Progenitor cell of endocrine pancreas (in vitro differentiated cells): Measurements from ENCODE around the gene MGRN1. TPM values are rescaled to one million over a fixed set of nuclear protein-coding genes. Genes with fewer than 3 reads are reported as not detected.

Experiments
- microRNA-seq: library from miRNA; unstranded; fragments of <30 nt; microRNA quantifications from one replicate; pipeline ENCODE4 v1.1.0, GENCODE V29; 2020; ENCODE audit warnings: borderline number of aligned reads; ENCODE audit not compliant: unreplicated experiment
- total RNA-seq: library from RNA; stranded (reverse); gene quantifications from 2 replicates; pipeline ENCODE4 v1.2.1, GENCODE V29; 2021

Gene MGRN1
- total RNA-seq, 1 donor from 2014 or later = 104 TPM

Small RNA genes within 50 kb of the gene (microRNA-seq; reads per million reads assigned to microRNA genes)
- not detected for gene MIR6769A

Other genes starting within 250 kb of the MGRN1 start
- gene CORO7, start 208.2 kb upstream of the MGRN1 start, total RNA-seq = 25.7 and 35.2 TPM in 2 replicates
- gene DNAJA3, start 199.0 kb upstream of the MGRN1 start, total RNA-seq = 38.8 and 42.3 TPM in 2 replicates
- 47.1 and 48.7 TPM in 2 replicates for gene NMRAL1, start 150.2 kb upstream of the MGRN1 start, total RNA-seq
- 28.5 and 30.1 TPM in 2 replicates for gene HMOX2, start 148.4 kb upstream of the MGRN1 start, total RNA-seq
- gene CDIP1, start 86.1 kb upstream of the MGRN1 start, total RNA-seq = 30.2 and 31.8 TPM in 2 replicates
- 1.2 and 1.7 TPM in 2 replicates for gene C16orf96, start 68.5 kb upstream of the MGRN1 start, total RNA-seq
- gene UBALD1, start 9.9 kb upstream of the MGRN1 start, total RNA-seq = 39.0 and 39.4 TPM in 2 replicates
- gene NUDT16L1, start 68.7 kb downstream of the MGRN1 start, total RNA-seq = 39.4 and 41.8 TPM in 2 replicates
- gene ANKS3, start 109.4 kb downstream of the MGRN1 start, total RNA-seq = 45.0 and 45.3 TPM in 2 replicates
- gene DNAAF8, start 109.7 kb downstream of the MGRN1 start, total RNA-seq = 1.1 TPM in 2 replicates
- gene ZNF500, start 142.3 kb downstream of the MGRN1 start, total RNA-seq = 23.5 and 23.9 TPM in 2 replicates
- 0.78 TPM in 1 of 2 replicates, not detected in the other for gene SEPTIN12, start 163.5 kb downstream of the MGRN1 start, total RNA-seq
- not detected in 2 replicates for gene SMIM22, start 170.5 kb downstream of the MGRN1 start, total RNA-seq
- gene ROGDI, start 177.8 kb downstream of the MGRN1 start, total RNA-seq = 43.6 and 44.1 TPM in 2 replicates
- gene GLYR1, start 222.5 kb downstream of the MGRN1 start, total RNA-seq = 129 and 132 TPM in 2 replicates
- gene UBN1, start 222.7 kb downstream of the MGRN1 start, total RNA-seq = 41.9 and 42.1 TPM in 2 replicates